ENCODE measurements around the gene ATP2B2.

ATP2B2 gene

DNA sequence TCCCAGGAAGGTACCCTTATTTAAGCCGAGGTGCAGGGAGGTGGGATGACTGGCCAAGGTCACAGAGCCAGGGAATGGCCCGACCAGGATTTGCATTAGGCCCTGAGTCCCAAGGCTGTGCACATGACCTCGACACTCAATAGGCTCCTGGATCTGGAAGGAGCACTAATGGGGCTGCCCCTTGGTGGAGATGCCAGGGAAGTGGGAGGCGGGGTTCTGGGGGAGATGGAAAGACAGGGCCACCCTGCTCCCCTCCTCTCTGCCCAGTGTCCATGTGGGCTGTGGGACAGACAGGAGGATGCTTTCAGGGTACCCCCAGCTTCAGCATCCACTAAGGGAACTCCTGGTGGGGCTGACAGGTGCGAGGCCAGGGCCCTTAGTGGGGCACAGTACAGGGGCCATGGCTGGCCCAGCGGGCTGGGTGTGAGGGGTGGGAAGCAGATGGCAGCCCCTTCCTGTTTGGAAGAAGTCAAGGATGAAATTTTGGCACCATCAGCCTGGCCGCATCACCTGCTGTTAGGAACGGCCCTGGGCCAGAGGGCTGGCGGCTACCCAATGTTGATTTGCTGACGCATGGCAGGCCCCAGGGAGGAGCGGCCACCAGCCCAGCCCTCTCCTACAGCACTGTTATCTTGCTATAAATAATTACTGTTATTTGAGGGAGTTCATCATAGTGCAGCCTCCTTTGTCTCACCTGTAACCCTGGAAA lies 37.3 kb downstream of the ATP2B2 start:
- Histone ChIP-seq H3K27ac (no peak overlapping the region), H3K4me3 (no peak overlapping the region)
- no peak for DNase-seq (ENCODE audit: low spot score)
- TF ChIP-seq, protein P1, sequence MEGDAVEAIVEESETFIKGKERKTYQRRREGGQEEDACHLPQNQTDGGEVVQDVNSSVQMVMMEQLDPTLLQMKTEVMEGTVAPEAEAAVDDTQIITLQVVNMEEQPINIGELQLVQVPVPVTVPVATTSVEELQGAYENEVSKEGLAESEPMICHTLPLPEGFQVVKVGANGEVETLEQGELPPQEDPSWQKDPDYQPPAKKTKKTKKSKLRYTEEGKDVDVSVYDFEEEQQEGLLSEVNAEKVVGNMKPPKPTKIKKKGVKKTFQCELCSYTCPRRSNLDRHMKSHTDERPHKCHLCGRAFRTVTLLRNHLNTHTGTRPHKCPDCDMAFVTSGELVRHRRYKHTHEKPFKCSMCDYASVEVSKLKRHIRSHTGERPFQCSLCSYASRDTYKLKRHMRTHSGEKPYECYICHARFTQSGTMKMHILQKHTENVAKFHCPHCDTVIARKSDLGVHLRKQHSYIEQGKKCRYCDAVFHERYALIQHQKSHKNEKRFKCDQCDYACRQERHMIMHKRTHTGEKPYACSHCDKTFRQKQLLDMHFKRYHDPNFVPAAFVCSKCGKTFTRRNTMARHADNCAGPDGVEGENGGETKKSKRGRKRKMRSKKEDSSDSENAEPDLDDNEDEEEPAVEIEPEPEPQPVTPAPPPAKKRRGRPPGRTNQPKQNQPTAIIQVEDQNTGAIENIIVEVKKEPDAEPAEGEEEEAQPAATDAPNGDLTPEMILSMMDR (IDR thresholded peaks at IDR 0.05): no peak

DNA sequence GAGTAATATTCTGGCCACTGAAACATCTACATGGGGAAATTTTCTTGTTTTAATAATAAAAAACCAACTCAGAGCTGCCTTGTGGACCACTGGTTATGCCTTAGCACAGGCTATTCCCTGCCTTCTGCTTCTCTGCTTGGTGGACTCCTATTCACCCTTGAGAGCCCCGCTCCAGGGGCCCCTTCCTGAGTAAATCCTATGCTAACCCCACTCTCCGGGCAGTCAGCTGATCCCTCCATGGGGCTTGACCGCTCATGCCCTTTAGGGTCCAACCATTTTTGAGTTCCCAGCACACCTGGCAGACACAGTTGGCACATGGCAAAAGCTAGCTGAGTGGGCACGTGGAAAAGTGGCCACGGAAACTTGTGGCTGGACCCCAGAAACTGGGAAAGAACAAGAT lies 38.2 kb downstream of the ATP2B2 start:
- Histone ChIP-seq H3K4me3 (no peak overlapping the region), H3K27ac (no peak overlapping the region)
- TF ChIP-seq, protein P1 (IDR thresholded peaks at IDR 0.05): no peak
- no peak for DNase-seq (ENCODE audit: low spot score)

DNA sequence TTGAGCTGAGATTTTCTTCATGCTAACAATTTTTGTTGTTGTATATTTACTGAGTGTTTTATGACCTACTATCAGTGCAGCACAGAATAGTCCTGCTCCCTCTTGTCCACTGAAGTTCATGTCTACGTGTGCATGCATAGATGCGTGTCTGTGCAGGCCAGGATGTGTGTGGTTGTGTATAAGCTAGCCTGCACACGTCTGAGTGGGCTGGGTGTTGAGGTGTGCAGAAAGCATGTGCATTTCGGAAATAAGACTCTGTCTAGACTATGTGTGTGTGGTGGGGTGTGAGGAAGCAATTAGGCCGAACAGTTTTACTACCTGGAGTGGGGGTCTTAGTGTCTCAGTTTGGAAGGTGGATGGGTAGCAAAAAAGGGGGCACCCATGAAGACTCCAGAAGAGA lies 39.2 kb downstream of the ATP2B2 start:
- TF ChIP-seq, protein P1 (IDR thresholded peaks at IDR 0.05): no peak

DNA sequence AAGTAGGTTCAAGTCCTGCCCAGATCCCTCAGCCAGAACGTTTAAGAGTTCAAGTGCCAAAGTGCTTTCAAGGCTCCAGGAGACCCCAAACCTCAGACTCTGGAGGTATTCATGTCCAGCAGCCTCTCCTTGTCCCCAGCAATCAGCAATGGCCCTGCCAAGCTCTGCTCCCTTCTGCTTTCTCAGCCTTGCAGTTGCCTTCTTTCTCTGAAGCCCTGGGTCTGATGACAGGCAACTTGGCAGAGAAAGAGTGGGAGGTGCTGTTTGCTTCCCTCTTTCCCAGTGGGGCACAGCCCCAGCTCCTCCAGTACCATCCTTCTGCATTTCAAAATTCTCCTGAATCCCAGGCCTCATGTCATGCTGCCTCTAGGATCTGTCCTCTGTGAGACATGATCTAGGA lies 40.2 kb downstream of the ATP2B2 start:
- no peak overlapping the region for H3K4me3 ChIP-seq
- no peak for DNase-seq (ENCODE audit: low spot score)
- no peak overlapping the region for H3K27ac ChIP-seq
- TF ChIP-seq, protein P1 (IDR thresholded peaks at IDR 0.05): no peak

More for the DNA sequence above, 39.2 kb downstream of the ATP2B2 start:
- Histone ChIP-seq H3K27ac (no peak overlapping the region), H3K4me3 (no peak overlapping the region)
- no peak for DNase-seq (ENCODE audit: low spot score)

DNA sequence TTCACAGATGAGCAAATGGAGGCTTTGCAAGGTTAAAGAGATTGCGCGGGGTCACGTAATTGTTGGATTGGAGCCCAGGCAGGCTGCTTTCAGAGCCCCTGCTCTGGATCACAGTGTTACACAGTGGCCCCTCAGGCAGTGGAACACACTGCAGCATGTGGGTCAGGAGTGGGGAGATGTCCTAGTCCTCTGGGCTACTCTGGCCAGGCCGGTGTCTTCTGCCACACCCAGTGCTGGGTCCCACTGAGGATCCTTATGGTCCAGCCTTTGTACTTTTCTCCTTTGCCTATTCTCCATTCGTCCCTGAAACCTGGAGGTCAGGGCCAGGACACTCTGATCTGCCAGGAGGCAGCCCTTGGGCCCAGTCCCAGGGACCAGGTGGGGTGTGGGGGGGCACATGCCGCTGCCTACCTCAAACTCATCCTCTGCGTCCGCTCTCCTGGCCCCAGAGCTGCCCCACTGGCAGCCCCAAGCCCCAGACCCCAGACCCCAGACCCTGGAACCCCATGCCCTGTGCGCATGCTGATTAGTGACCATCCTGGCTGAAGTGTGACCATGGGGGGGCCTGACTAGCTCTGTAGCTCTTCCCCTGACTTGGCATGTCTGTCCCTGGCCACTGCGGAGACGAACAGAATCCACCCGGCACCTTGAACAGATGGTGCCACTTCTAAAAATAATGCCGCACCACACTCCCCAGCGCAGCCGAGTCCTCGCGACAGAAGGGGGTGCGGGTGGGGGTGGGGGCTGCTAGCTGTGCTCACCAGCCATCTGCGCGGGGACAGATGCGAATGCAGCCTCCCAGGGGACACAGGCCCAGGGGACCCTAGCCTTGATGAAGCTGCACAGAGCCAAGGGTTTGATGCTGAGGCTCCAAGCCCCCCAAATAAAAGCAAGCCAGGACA lies 41.6 kb downstream of the ATP2B2 start:
- no peak overlapping the region for H3K4me3 ChIP-seq
- TF ChIP-seq, protein P1 (IDR thresholded peaks at IDR 0.05): no peak
- DNase-seq (ENCODE audit: low spot score): no peak
- no peak overlapping the region for H3K27ac ChIP-seq

DNA sequence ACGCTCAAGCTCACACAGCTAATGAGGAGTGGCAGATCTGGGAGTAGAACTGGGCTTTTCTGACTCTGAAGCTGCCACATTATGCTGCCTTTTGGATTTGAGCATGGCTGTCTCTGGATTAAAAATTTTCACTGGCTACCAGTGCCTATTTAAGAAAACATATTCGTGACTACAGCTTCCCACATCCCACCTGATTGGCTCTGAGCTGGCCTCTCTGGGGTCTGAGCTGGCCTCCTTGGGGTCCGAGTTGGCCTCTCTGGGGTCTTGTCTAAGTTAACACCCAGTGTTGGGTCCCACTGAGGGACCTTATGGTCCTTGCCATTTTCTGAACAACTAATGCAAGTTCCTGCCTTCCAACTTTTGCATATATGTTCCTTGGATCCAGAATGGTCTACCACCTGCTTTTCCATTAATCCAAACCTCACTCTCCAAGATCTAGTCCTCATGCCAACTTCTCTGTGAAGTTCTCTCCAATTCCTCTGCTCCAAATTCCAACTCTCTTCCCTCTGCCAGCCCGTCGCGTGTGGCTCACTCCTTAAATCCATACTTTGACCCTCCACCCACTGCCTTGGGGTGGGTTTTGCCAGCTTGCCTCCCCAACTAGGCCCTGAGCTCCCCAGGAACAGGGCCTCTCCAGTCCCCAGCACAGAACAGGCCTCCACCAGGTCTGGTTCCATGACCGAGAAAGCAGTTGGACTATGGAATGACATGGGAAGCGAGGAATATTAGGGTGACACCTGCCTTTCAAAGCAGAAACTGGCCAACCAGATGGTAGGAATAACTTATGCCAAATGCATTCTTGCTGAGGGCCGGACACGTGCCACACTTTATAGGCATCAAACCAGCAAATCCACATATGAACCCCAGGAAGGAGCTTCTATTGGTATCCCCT lies 42.5 kb downstream of the ATP2B2 start:
- TF ChIP-seq, protein P1 (IDR thresholded peaks at IDR 0.05): no peak
- H3K27ac ChIP-seq: no peak overlapping the region
- no peak for DNase-seq (ENCODE audit: low spot score)

More for the DNA sequence above, 42.5 kb downstream of the ATP2B2 start:
- H3K4me3 ChIP-seq: no peak overlapping the region

Data from coronary artery (tissue), 2 donors.